GM03348 (cell line): Measurements from ENCODE around the gene SREBF2.
"Not testable (repeated sequence)": the region's sequence is repeated elsewhere in the genome, so short reads cannot be mapped to it uniquely, and the experiment has no call there.

Experiments used
- DNase-seq: peaks from one replicate; pipeline ENCODE4 v3.0.0; 2012; ENCODE audit warnings: low spot score

Gene SREBF2

DNA sequence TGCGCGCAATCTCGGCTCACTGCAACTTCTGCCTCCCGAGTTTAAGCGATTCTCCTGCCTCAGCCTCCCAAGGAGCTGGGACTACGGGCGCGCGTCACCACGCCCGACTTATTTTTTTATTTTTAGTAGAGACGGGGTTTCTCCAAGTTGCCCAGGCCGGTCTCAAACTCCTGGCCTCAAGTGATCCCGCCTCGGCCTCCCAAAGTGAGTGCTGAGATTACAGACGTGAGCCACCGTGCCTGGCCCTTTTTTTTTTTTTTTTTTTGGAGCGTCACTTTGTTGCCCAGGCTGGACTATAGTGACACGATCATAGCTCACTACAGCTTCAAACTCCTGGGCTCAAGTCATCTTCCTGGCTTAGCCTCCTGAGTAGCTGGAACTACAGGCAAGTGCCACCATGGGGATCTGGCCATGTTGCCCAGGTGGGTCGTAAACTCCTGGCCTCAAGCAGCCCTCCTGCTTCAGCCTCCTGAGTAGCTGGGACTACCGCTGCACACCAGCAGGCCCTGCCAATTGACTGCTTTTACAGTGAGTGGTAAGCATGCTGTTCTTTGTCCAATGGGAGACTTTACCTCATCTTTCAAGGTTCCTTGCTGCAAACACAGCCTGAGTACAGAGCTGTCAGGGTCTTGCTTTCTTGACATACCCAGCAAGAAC, 114.6 kb downstream of the SREBF2 start:
- no peak for DNase-seq

DNA sequence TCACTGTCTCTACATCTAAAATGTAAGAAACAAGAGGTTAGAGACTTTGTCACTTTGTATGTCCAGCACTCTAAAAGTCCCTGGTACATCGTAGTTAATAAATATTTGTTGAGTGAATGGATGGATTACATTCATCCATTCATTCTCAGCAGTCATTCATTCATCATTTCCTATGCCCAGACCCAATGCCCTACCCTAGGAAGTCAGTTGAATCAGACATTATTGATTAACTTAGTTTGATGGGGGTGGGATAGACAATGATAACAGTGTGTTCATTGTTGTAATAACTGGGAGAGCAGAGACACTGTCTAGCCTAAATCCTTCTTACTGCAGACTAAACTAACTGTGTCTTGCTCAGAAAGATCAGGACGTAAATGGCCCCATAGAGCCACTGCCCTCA, 115.2 kb downstream of the SREBF2 start:
- DNase-seq = no peak

DNA sequence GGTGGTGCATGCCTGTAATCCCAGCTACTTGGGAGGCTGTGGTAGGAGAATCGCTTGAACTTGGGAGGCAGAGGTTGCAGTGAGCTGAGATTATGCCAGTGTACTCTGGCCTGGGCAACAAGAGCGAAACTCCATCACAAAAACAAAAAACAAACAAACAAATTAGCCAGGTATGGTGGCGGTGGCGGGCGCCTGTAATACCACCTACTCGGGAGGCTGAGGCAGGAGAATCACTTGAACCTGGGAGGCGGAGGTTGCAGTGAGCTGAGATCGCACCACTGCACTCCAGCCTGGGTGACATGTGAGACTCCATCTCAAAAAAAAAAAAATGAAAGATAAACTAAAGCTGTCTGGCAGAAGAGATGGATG, 116.0 kb downstream of the SREBF2 start:
- DNase-seq = not testable (repeated sequence)

DNA sequence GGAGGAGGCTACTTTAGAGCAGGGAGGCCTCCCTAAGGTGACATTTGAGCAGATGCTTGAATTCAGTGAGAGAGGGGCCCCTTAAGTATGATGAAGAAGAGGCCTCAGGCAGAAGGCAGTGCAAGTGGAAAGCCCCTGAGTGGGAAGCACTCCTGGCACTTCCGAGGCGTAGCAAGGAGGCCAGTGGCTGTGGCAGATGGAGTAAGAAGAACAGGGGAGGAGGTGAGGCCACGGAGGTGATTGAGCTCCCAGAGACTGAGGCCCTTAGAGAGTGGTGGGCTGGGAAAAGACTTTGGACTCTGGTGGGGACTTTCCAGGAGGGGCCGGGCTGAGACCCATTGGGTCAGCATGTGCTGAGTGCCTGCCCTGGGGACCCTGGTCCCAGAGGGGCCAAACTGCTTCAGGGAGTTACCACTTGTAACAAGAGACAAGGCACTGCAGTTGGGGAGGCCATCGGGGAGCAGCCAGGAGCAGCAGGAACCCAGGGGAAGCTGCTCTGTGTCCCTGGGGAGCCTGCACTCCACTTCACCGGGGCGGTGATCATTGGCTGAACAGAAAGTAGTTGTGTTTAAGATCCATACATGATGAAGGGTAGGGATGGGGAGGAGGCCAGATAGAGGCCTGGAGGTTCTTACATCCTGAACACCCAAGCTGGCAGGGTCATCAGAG, 116.5 kb downstream of the SREBF2 start:
- no peak for DNase-seq

DNA sequence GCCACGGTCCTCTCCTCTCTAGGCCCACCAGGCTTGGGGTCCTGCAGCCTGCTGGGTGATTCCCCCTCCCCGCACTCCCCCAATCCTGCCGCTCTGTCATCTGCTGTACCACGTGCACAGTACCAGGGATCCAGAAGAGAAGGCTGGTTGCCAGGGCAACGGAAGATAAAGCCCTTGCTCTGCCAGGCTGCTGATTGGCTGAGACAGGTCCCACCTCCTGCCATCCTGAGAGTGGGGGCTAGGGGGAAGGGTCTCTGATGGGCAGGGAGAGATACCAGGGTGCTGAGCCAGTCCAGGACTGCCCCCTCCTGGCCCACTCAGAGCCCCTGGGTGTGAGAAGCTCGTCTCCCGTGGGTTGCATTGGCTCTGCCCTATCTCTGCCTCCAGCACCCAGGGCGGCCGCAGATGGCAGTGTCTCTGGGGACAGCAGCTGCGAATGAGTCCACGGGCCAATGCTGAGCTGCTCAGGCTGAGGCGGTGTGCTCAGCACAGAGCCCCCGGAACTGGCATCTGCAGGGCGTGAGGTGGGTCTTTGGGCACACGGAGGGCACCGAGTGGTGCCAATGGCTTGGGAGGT, 119.1 kb downstream of the SREBF2 start, which contains the start of gene SMIM45:
TSS of gene SMIM45 (plus strand) at position 253 of the 577 bp plus-strand sequence.
- no peak for DNase-seq

DNA sequence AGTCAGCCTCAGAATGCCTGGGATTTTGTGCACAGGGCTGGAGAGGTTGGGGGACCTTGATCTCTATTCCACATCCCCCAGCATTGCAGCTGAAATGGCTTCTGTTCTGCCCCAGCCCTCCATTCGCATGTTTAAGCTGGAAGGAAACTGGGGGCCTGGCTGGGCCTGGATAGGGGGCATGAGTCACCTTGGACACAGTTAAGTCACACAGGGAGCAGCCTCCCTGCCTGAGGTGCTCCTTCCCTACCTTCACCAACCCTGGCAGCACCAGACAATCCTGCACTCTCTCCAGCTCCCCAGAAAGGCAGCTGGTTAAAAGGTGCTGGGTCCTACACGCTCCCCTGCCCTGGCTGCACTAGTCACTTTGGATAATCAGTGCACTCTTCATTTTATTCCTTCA, 119.8 kb downstream of the SREBF2 start:
- DNase-seq = no peak
